HUES48 (cell line): ENCODE data around the gene PHACTR1.

Experiments
- H3K27ac ChIP-seq: one replicate; pipeline ENCODE4 v1.7.0; 2013; ENCODE audit warnings: low read depth, low read length, inconsistent platforms
- H3K27me3 ChIP-seq: 2 replicates; pipeline ENCODE4 v1.6.1; 2013; ENCODE audit warnings: mild to moderate bottlenecking, low read length; ENCODE audit not compliant: control insufficient read depth, insufficient read depth
- H3K36me3 ChIP-seq: 2 replicates; pipeline ENCODE4 v1.6.1; 2013; ENCODE audit warnings: low read length; ENCODE audit not compliant: control insufficient read depth, insufficient read depth
- H3K4me1 ChIP-seq: 2 replicates; pipeline ENCODE4 v1.6.1; 2013; ENCODE audit warnings: mild to moderate bottlenecking, low read length; ENCODE audit not compliant: control insufficient read depth, insufficient read depth
- H3K4me3 ChIP-seq: 2 replicates; pipeline ENCODE4 v1.5.1; 2013; ENCODE audit warnings: mild to moderate bottlenecking, low read depth, low read length
- H3K9ac ChIP-seq: 2 replicates; pipeline ENCODE4 v1.6.1; 2013; ENCODE audit warnings: mild to moderate bottlenecking, low read depth, low read length, moderate library complexity
- H3K9me3 ChIP-seq: 2 replicates; pipeline ENCODE4 v1.6.1; 2013; ENCODE audit warnings: low read length; ENCODE audit not compliant: control insufficient read depth, insufficient read depth

The PHACTR1 gene

DNA sequence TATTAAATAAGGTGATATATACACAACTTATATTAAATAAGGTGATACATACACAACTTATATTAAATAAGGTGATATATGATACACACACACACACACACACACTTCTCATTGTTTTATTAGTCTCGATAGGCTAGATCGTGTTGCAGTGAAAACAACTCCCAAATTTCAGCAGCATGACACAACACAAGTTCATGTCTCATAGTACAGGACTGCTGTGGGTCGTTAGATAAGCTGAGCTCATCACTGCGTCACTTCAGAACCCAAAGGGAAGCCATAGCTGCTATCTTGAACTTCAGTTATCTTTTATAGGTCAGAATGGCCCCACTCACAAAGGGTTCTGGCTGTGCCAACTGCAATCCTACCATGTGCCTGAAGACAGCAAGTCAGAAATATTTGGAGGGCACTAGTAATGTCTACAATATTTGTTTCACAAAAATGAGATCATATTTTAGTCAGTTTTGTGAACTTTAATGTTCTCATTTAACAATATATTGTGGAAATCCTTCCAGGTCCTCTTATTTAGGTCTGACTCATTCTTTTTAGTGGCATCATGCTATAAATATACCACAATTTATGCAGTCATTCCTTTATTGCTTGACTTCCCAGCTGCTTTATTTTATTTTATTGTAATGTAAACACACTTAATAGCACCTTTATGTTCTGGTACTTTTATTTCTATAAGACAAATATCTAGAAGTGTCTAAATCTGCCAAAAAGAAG is 290.2 kb downstream of the PHACTR1 start:
- Histone ChIP-seq H3K27me3 (peaks cover 9% of the 10 kb centered on the region), H3K4me3 (no peak overlapping the region), H3K27ac (no peak overlapping the region), H3K9ac (no peak overlapping the region), H3K36me3 (no peaks in the 10 kb centered on the region), H3K4me1 (peaks cover 6% of the 10 kb centered on the region), H3K9me3 (no peaks in the 10 kb centered on the region)

DNA sequence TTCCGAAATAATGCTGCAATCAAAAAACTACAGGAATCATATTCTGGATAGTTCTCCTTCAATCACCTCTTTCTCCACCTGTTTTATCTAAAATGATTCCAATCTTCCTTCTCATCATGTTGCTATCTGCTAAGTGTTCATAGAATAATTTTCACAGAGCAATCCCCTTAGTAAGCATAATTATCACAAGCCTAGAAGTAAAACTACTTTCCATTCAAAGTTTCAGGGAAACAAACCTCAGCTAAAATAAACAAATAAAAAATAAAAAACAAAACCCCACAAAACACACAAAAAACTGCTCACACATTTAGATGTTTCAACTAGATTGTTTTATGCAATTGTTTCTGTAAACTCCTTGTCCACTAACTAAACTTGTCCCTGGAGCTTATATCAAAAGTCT is 291.2 kb downstream of the PHACTR1 start:
- Histone ChIP-seq H3K4me1 (peaks cover 7% of the 10 kb centered on the region), H3K9me3 (no peaks in the 10 kb centered on the region), H3K27ac (no peak overlapping the region), H3K4me3 (no peak overlapping the region), H3K36me3 (no peaks in the 10 kb centered on the region), H3K9ac (no peak overlapping the region), H3K27me3 (peaks cover 19% of the 10 kb centered on the region)

GRCh38 chr6:13009031-13009430 is 292.5 kb downstream of the PHACTR1 start:
- Histone ChIP-seq H3K9ac (no peak overlapping the region), H3K4me1 (peaks cover 11% of the 10 kb centered on the region), H3K27ac (no peak overlapping the region), H3K9me3 (no peaks in the 10 kb centered on the region), H3K27me3 (peaks cover 28% of the 10 kb centered on the region), H3K4me3 (no peak overlapping the region), H3K36me3 (no peaks in the 10 kb centered on the region)

DNA sequence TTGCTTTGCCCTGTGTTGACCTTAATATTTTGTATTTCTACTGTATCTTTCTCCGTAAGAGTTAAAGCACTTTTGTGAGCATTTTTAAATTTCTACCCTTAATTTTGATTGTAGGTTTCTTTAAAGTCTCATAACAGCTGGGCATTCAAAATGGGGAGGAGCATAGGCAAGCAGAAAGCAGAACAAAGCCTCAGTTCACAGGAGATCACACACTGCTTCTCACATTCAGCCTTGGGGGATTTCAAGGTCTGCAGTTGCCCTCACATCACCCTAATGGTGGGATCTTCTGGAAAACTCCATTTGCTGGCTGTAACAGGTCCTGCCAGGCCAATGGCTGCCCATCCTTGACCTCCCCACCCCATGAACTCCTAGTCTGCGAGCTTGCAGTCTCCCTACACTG is 292.9 kb downstream of the PHACTR1 start:
- no peak overlapping the region for H3K27ac ChIP-seq
- H3K4me3 ChIP-seq: no peak overlapping the region
- H3K9ac ChIP-seq: no peak overlapping the region
- no peaks in the 10 kb centered on the region for H3K36me3 ChIP-seq
- H3K27me3 ChIP-seq: peaks cover 32% of the 10 kb centered on the region
- H3K9me3 ChIP-seq: no peaks in the 10 kb centered on the region
- peaks cover 11% of the 10 kb centered on the region for H3K4me1 ChIP-seq

- Histone ChIP-seq H3K36me3 (no peaks in the 10 kb centered on the region), H3K9me3 (no peaks in the 10 kb centered on the region), H3K9ac (no peak overlapping the region), H3K4me1 (peaks cover 16% of the 10 kb centered on the region), H3K4me3 (no peak overlapping the region), H3K27ac (no peak overlapping the region), H3K27me3 (peaks cover 52% of the 10 kb centered on the region)
Measured at GRCh38 chr6:13011612-13012146, 295.1 kb downstream of the PHACTR1 start.

- no peak overlapping the region for H3K9ac ChIP-seq
- H3K27me3 ChIP-seq: peaks cover 52% of the 10 kb centered on the region
- H3K36me3 ChIP-seq: no peaks in the 10 kb centered on the region
- H3K9me3 ChIP-seq: no peaks in the 10 kb centered on the region
- no peak overlapping the region for H3K4me3 ChIP-seq
- peaks cover 16% of the 10 kb centered on the region for H3K4me1 ChIP-seq
- H3K27ac ChIP-seq: no peak overlapping the region
Measured at GRCh38 chr6:13012296-13012695, 295.7 kb downstream of the PHACTR1 start.

- Histone ChIP-seq H3K4me3 (peak overlapping the region; percentile 74), H3K27me3 (peaks cover 52% of the 10 kb centered on the region)
Measured at GRCh38 chr6:13012977-13013680, 296.6 kb downstream of the PHACTR1 start.

DNA sequence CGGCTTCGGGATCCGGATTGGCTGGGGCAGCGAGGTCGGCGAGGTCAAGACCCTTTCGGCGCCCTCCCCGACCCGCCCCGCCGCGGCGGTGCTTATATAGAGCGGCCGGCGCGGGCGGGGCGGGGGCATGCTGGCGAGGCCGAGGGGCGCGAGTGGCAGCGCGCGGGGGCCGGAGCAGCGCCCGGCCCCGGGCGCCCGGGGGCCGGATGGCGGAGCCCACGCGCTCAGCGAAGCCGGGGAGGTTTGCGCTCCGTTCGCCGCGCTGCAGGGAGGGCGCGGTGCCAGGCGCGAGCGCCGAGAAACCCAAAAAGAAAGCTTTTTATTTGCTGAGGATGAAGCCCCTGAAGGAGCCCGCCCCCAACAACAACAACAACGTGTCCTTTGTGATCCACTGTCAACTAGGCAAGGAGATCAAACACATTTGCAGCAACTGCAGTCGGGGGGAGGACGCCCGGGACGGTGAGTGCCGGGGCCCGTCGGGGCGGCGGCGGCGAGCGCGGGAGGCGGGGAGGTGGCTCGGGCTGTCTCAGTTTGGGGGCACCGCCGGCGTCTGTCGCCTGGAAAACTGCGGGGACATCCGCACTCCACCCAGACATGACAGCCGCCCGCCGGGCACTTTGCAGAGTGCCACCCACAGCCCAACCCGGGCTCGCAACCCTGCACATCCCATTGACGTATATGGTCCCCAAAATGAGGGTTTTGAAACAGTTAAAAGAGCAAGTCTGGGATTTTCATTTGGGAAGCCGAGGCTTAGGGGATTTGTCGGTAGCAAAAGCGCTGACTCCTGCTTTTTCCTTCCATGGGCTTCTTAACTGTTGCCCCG is 297.3 kb downstream of the PHACTR1 start:
- H3K36me3 ChIP-seq: no peaks in the 10 kb centered on the region
- H3K9ac ChIP-seq: no peak overlapping the region
- peaks cover 16% of the 10 kb centered on the region for H3K4me1 ChIP-seq
- peaks cover 52% of the 10 kb centered on the region for H3K27me3 ChIP-seq
- H3K27ac ChIP-seq: no peak overlapping the region
- H3K9me3 ChIP-seq: no peaks in the 10 kb centered on the region
- H3K4me3 ChIP-seq: peak overlapping the region; percentile 74

More at GRCh38 chr6:13012977-13013680, 296.6 kb downstream of the PHACTR1 start:
- Histone ChIP-seq H3K4me1 (peaks cover 16% of the 10 kb centered on the region), H3K9ac (no peak overlapping the region), H3K9me3 (no peaks in the 10 kb centered on the region), H3K36me3 (no peaks in the 10 kb centered on the region), H3K27ac (no peak overlapping the region)

GRCh38 chr6:13014504-13015378 is 298.2 kb downstream of the PHACTR1 start:
- H3K4me3 ChIP-seq: peak overlapping the region; percentile 74
- H3K27ac ChIP-seq: no peak overlapping the region
- H3K27me3 ChIP-seq: peaks cover 52% of the 10 kb centered on the region
- no peaks in the 10 kb centered on the region for H3K36me3 ChIP-seq
- H3K9ac ChIP-seq: no peak overlapping the region
- peaks cover 16% of the 10 kb centered on the region for H3K4me1 ChIP-seq
- no peaks in the 10 kb centered on the region for H3K9me3 ChIP-seq

DNA sequence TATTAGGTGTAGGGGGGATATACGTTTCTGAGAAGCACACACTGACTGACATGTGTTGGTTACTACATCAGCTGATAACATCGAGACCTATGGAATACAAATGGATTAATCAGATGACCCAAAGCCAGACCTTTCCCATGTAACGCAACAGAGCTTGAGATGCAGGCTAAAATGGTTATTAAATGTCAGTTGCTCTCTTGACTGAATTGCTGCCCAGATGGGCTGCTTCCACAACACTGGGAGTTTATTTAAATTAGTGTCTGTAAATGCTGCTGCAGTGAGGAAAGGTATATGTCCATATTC is 298.8 kb downstream of the PHACTR1 start:
- H3K27ac ChIP-seq: no peak overlapping the region

More for the DNA sequence above, 298.8 kb downstream of the PHACTR1 start:
- Histone ChIP-seq H3K9me3 (no peaks in the 10 kb centered on the region), H3K4me3 (no peak overlapping the region), H3K27me3 (peaks cover 52% of the 10 kb centered on the region), H3K36me3 (no peaks in the 10 kb centered on the region), H3K9ac (no peak overlapping the region), H3K4me1 (peaks cover 16% of the 10 kb centered on the region)
